Measurements from ENCODE around the gene VIT.

The VIT gene

GRCh38 chr2:36696533-36696932 is at the start of gene VIT:
Gene VIT (plus strand): TSS chr2:36696707. CDS start chr2:36716371, 19,664 bp downstream.
- in situ Hi-C loops (cut with MboI; ENCODE audit: low sequenced_read_pairs) = no loop called here

DNA sequence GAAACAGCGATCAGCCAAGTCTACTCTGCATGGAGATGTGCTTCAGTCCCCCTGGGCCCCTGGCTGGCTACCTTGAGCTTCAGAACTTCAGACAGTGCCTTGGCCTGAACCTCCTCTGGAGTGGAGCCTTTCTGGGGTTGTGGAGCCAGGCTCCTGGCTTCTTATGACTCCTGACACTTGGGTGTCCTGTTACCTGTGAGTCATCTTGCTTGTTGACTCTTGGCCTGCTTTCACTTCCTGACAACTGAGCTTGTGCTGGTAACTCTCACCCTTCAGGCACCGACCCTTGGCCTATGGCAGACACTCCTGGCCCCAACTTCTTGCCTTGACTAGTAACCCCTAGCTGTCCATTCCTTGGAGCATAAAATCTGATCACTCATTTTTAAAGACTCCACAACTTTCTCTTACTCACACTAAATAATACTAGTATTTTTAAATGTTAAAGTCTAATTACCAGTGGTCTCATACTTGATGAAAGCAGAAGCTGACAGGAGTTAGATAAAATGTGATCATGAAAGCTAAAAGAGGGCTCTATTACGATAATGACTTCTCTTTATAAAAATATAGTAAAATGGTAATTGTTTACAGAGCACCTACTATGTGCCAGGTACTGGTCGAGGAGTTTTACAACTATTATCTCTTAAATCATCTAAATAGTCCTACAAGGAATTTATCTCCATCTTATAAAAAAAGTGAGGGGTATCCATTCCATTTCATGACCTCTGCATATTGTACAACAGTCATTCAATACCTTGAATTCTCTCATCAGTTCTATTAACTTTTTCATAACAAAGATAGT is 46.3 kb upstream of the VIT start:
- in situ Hi-C loops (cut with MboI; ENCODE audit: low sequenced_read_pairs) = loop anchor here (25.0 kb wide), 1 partner anchor 288 kb away; the partner anchor contains the start of gene CRIM1

GRCh38 chr2:36653155-36653554 is 43.4 kb upstream of the VIT start:
- in situ Hi-C loops (cut with MboI; ENCODE audit: low sequenced_read_pairs) = loop anchor here (25.0 kb wide), 1 partner anchor 291 kb away; the partner anchor contains the start of gene CRIM1

GRCh38 chr2:36653967-36654694 is 42.4 kb upstream of the VIT start:
- in situ Hi-C loops (cut with MboI; ENCODE audit: low sequenced_read_pairs) = loop anchor here (25.0 kb wide), 1 partner anchor 292 kb away; the partner anchor contains the start of gene CRIM1

- in situ Hi-C loops (cut with MboI; ENCODE audit: low sequenced_read_pairs) = loop anchor here (25.0 kb wide), 1 partner anchor 293 kb away; the partner anchor contains the start of gene CRIM1
These were observed 41.1 kb upstream of the VIT start for GRCh38 chr2:36655453-36655852.

DNA sequence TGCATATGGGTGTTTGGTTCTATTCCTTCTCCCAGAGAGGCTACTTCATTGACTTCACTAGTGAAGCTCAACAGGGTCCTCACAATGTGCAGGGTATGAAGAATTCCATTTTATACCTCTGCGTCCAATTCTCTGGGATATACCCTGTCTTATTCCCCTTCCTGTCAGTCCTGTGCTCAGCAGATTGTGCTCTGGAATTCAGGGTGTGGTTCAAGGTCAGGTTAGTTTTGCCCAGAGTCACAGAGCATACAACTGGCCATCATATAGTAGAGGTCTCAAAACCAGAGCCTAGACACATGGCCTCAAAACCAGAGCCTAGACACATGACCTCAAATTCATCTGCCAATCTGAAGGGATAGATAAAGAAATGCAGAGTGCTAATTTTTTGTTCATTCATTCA is 38.8 kb upstream of the VIT start:
- in situ Hi-C loops (cut with MboI; ENCODE audit: low sequenced_read_pairs) = loop anchor here (25.0 kb wide), 1 partner anchor 295 kb away; the partner anchor contains the start of gene CRIM1

DNA sequence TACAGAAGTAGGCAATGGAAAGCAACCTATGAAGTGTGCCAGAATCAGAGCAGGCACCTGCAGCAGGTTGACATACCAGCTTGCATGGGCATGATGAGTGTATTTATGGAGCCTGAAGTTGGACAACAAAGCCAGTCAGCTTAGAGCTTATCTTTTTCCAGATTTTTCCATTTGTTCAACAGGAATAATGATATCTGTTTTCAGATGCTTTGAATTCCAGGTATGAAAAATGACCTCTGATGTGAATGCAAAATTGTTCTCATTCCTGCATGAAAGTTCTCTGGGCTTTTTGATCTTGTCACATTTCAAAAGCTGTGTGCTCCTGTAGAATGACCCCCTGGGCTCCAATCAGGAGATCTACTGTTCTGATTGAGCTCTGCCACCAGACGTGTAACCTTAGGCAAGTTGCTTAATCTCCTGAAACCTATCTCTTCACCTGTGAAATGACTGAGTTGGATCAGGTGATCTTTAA is 38.2 kb upstream of the VIT start:
- in situ Hi-C loops (cut with MboI; ENCODE audit: low sequenced_read_pairs) = loop anchor here (25.0 kb wide), 1 partner anchor 296 kb away; the partner anchor contains the start of gene CRIM1

- in situ Hi-C loops (cut with MboI; ENCODE audit: low sequenced_read_pairs) = loop anchor here (25.0 kb wide), 1 partner anchor 297 kb away; the partner anchor contains the start of gene CRIM1
These were observed 37.3 kb upstream of the VIT start for GRCh38 chr2:36659218-36659617.

GRCh38 chr2:36659872-36660312 is 36.6 kb upstream of the VIT start:
- in situ Hi-C loops (cut with MboI; ENCODE audit: low sequenced_read_pairs) = loop anchor here (25.0 kb wide), 1 partner anchor 298 kb away; the partner anchor contains the start of gene CRIM1

DNA sequence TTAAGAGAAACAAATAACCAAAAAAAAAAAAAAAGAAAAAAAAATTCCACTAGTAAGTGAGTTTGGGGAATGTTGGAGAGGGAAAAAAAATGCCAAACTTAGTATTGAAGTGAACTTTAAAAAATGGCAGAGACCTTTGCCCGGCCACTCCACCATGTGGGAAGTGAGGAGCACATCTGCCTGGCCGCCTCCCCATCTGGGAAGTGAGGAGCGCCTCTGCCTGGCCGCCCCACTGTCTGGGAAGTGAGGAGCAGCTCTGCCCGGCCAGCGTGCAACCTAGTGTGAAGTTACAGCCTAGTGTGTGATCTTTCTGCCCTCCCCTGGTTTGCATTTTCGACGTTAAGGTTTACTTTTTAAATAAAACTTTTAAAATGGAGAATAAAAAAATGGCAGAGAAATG is 33.9 kb upstream of the VIT start:
- in situ Hi-C loops (cut with MboI; ENCODE audit: low sequenced_read_pairs) = loop anchor here (25.0 kb wide), 1 partner anchor 300 kb away; the partner anchor contains the start of gene CRIM1

DNA sequence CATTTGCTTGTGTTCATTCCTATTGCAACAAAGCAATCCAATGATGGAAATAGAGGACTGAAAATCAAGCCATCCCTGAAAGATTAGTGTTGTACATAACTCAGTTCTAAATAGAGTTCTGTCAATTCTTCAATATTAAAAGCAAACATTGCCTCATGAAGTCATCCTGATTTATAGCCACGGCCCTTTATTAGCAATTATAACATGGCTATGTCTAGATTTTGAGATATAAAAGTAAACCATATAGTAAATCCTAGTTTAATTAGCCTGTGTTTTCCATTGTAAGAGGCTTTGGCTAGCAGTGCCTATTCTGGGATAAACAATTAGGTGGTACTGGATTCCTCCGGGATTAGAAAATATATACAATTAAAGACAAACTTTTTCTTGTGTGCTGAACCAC is 33.2 kb upstream of the VIT start:
- in situ Hi-C loops (cut with MboI; ENCODE audit: low sequenced_read_pairs) = loop anchor here (25.0 kb wide), 1 partner anchor 301 kb away; the partner anchor contains the start of gene CRIM1

- in situ Hi-C loops (cut with MboI; ENCODE audit: low sequenced_read_pairs) = loop anchor here (25.0 kb wide), 1 partner anchor 302 kb away; the partner anchor contains the start of gene CRIM1
These were observed 32.4 kb upstream of the VIT start for GRCh38 chr2:36663851-36664695.

GRCh38 chr2:36664696-36665076 is 31.8 kb upstream of the VIT start:
- in situ Hi-C loops (cut with MboI; ENCODE audit: low sequenced_read_pairs) = loop anchor here (25.0 kb wide), 1 partner anchor 302 kb away; the partner anchor contains the start of gene CRIM1

- in situ Hi-C loops (cut with MboI; ENCODE audit: low sequenced_read_pairs) = loop anchor here (25.0 kb wide), 1 partner anchor 306 kb away; the partner anchor contains the start of gene CRIM1
These were observed 28.6 kb upstream of the VIT start for GRCh38 chr2:36667931-36668330.

DNA sequence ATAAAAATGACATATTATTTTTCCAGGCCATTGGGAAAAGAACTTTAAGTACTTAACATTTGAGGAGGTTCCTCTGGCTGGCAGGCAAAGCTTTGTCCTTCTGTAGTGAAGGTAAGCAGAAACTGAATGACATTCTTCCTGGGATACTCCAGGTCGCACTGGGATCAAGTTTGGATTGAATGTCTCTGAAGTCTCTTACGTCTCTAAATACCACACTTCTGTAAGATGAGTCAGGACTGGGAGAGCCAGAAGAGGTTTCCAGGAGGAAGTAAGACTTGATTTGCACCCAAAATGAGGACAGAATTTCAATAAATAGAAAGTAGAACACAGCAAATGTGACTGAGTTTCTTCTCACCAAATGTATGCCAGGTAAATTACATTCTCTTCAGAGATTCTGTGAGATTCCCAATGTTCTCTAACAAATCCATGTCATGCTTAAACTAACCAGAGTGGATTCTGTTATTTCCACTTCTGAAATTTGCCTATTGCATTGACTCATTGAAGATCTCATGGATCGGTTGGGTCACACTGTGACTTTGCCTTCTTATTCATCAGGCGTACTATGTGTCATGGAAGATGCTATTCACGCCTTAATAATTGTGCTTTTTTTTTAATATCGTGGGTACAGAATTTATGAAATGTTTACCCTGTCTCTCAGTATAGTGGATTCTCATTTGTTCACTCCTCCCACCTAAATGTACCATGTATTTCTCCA is 25.5 kb upstream of the VIT start:
- in situ Hi-C loops (cut with MboI; ENCODE audit: low sequenced_read_pairs) = loop anchor here (25.0 kb wide), 1 partner anchor 309 kb away; the partner anchor contains the start of gene CRIM1

- in situ Hi-C loops (cut with MboI; ENCODE audit: low sequenced_read_pairs) = loop anchor here (25.0 kb wide), 1 partner anchor 309 kb away; the partner anchor contains the start of gene CRIM1
These were observed 24.8 kb upstream of the VIT start for GRCh38 chr2:36671731-36672130.

GRCh38 chr2:36672199-36672598 is 24.3 kb upstream of the VIT start:
- in situ Hi-C loops (cut with MboI; ENCODE audit: low sequenced_read_pairs) = loop anchor here (25.0 kb wide), 1 partner anchor 310 kb away; the partner anchor contains the start of gene CRIM1

GRCh38 chr2:36675579-36676282 is 20.8 kb upstream of the VIT start:
- in situ Hi-C loops (cut with MboI; ENCODE audit: low sequenced_read_pairs) = no loop called here

Data from HL-60/S4 (cell line).